HepG2 (cell line): Measurements from ENCODE around the gene ACAP1. TPM values are rescaled to one million over a fixed set of nuclear protein-coding genes. Genes with fewer than 3 reads are reported as not detected.

Experiments
- ATAC-seq: fragments of 200-7000 bp; cut with Tn5 transposase; 3 replicates; pipeline ENCODE4 v1.9.1; 2020; ENCODE audit warnings: mild to moderate bottlenecking, moderate library complexity
- BruUV-seq: library from RNA; stranded (reverse); fragments of 400-500 nt; replicated peaks from 2 replicates; lab custom pipeline; 2021; lab: Mats Ljungman, UMichigan
- CTCF ChIA-PET: fragments of 300-600 bp; formaldehyde crosslinking; extraction: SDS; loops from one replicate; lab custom pipeline; 2021; ENCODE audit warnings: low total read pairs, inconsistent platforms, low intra/inter-chr PET ratio; lab: Yijun Ruan, JAX
- POLR2A ChIA-PET: fragments of 350-600 bp; sonication (Branson Sonifier 250); formaldehyde crosslinking; loops from one replicate; lab custom pipeline; 2020; ENCODE audit warnings: antibody characterized with exemption, inconsistent platforms; lab: Yijun Ruan, JAX
- DNase-seq: peaks from one replicate; pipeline ENCODE4 v3.0.0-alpha.2; 2015; ENCODE audit warnings: low spot score
- FAIRE-seq: peaks from 3 replicates; lab custom pipeline; 2011; peaks lifted over from hg19 to GRCh38; lab: Jason Lieb, UNC
- H2AFZ ChIP-seq: one replicate; pipeline ENCODE4 v1.6.1; 2011; ENCODE audit warnings: low read length, inconsistent platforms
- H3K27ac ChIP-seq: fragments of 300-600 bp; 3 replicates; pipeline ENCODE4 v1.8.0; 2011; ENCODE audit warnings: mixed run types, mild to moderate bottlenecking, mixed read lengths, low read length, inconsistent platforms; ENCODE audit not compliant: insufficient read depth; ENCODE audit errors: extremely low read length
- H3K27me3 ChIP-seq, 2 experiments: fragments of 200-600 bp in 1 of 2; 2 replicates in 1 of 2; 3 replicates in 1 of 2; pipeline versions ENCODE4 v1.6.0 to v1.8.0; 2011; ENCODE audit warnings: low read length in 2 of 2, mild to moderate bottlenecking in 2 of 2, moderate library complexity in 2 of 2, inconsistent platforms in 1 of 2; ENCODE audit not compliant: insufficient read depth in 2 of 2, control insufficient read depth in 1 of 2
- H3K36me3 ChIP-seq, 2 experiments: fragments of 200-600 bp in 1 of 2; replicated peaks in 1 of 2; 2 replicates in 1 of 2; 3 replicates in 1 of 2; pipeline versions ENCODE4 v1.5.1 to v1.8.0; 2011; ENCODE audit warnings: low read length in 2 of 2, inconsistent platforms in 1 of 2; ENCODE audit not compliant: insufficient read depth in 2 of 2, control insufficient read depth in 1 of 2
- H3K4me1 ChIP-seq: 2 replicates; pipeline ENCODE4 v1.5.1; 2012; ENCODE audit warnings: low read length, inconsistent platforms; ENCODE audit not compliant: insufficient read depth
- H3K4me2 ChIP-seq: 2 replicates; pipeline ENCODE4 v1.6.0; 2011; ENCODE audit warnings: low read depth, low read length, inconsistent platforms
- H3K4me3 ChIP-seq, 3 experiments: fragments of 200-600 bp in 1 of 3; sonication (generic), shearing (Covaris generic) in 1 of 3; replicated peaks in 1 of 3; 2 replicates each; pipeline ENCODE4 v1.5.1; 2011 to 2016; ENCODE audit warnings: low read length in 3 of 3, inconsistent platforms in 2 of 3, low read depth in 2 of 3, mild to moderate bottlenecking in 2 of 3, control low read depth in 1 of 3, mixed read lengths in 1 of 3; ENCODE audit not compliant: insufficient read depth in 1 of 3
- H3K79me2 ChIP-seq: one replicate; pipeline ENCODE4 v1.6.1; 2011; ENCODE audit warnings: low read length, inconsistent platforms; ENCODE audit not compliant: insufficient read depth
- H3K9ac ChIP-seq: 2 replicates; pipeline ENCODE4 v1.6.0; 2011; ENCODE audit warnings: mild to moderate bottlenecking, low read depth, low read length, inconsistent platforms; ENCODE audit not compliant: insufficient read depth
- H3K9me3 ChIP-seq: 2 replicates; pipeline ENCODE4 v1.5.1; 2012; ENCODE audit warnings: mild to moderate bottlenecking, low read length
- H4K20me1 ChIP-seq: 2 replicates; pipeline ENCODE4 v1.6.0; 2011; ENCODE audit warnings: inconsistent platforms, mild to moderate bottlenecking, low read length, moderate library complexity; ENCODE audit not compliant: insufficient read depth
- EHMT2 ChIP-seq: fragments of 200-600 bp; sonication (generic); IDR thresholded peaks from 2 replicates; pipeline ENCODE4 v1.7.0; 2017; ENCODE audit warnings: antibody characterized with exemption, low read depth, low read length, borderline replicate concordance
- ETV6 ChIP-seq: sonication (generic); formaldehyde crosslinking; conservative IDR thresholded peaks from 2 replicates; pipeline ENCODE4 v1.4.0; 2020; ENCODE audit warnings: missing genetic modification reagents
- HMG20A ChIP-seq: IDR thresholded peaks from 2 replicates; pipeline ENCODE4 v1.6.1; 2016; ENCODE audit warnings: borderline replicate concordance
- JUND ChIP-seq: sonication (generic); formaldehyde crosslinking; IDR thresholded peaks from 2 replicates; pipeline ENCODE4 v1.8.0; 2022; ENCODE audit warnings: mild to moderate bottlenecking, missing genetic modification reagents
- RNF2 ChIP-seq: fragments of 450-650 bp; conservative IDR thresholded peaks from 2 replicates; pipeline ENCODE4 v1.6.1; 2016; ENCODE audit warnings: low read depth
- THAP8 ChIP-seq: sonication (generic); formaldehyde crosslinking; IDR thresholded peaks from 2 replicates; pipeline ENCODE4 v1.5.1; 2020; ENCODE audit warnings: missing genetic modification reagents, mild to moderate bottlenecking, borderline replicate concordance
- YY1 ChIP-seq: IDR thresholded peaks from 2 replicates; pipeline ENCODE4 v1.6.1; 2011; ENCODE audit warnings: low read length, low read depth, moderate library complexity, mild to moderate bottlenecking; ENCODE audit not compliant: insufficient read depth, insufficient replicate concordance
- ZC3H13 ChIP-seq: sonication (generic); formaldehyde crosslinking; IDR thresholded peaks from 2 replicates; pipeline ENCODE4 v1.8.1; 2023; ENCODE audit warnings: mild to moderate bottlenecking, missing genetic modification reagents, moderate library complexity
- ZFP1 ChIP-seq: IDR thresholded peaks from 2 replicates; pipeline ENCODE4 v1.6.1; 2016
- ZFY ChIP-seq: sonication (generic); formaldehyde crosslinking; IDR thresholded peaks from 2 replicates; pipeline ENCODE4 v1.4.0; 2020; ENCODE audit warnings: missing genetic modification reagents
- ZKSCAN1 ChIP-seq: fragments of 150-350 bp; IDR thresholded peaks from 2 replicates; pipeline ENCODE4 v1.6.1; 2014; ENCODE audit warnings: low read length
- ZMAT3 ChIP-seq: sonication (generic); formaldehyde crosslinking; conservative IDR thresholded peaks from 2 replicates; pipeline ENCODE4 v1.7.0; 2021; ENCODE audit warnings: missing genetic modification reagents
- ZNF253 ChIP-seq: sonication (generic); formaldehyde crosslinking; IDR thresholded peaks from 2 replicates; pipeline ENCODE4 v1.8.0; 2022; ENCODE audit warnings: mild to moderate bottlenecking, missing genetic modification reagents, borderline replicate concordance
- ZNF567 ChIP-seq: sonication (generic); formaldehyde crosslinking; IDR thresholded peaks from 2 replicates; pipeline ENCODE4 v1.8.1; 2023; ENCODE audit warnings: mild to moderate bottlenecking, missing genetic modification reagents, borderline replicate concordance
- WGBS: methylation state at CpG from one replicate; pipeline ENCODE4 v1.1.6; 2017; ENCODE audit warnings: low lambda C conversion rate; 5-methylcytosine and 5-hydroxymethylcytosine counted together
- in situ Hi-C: cut with HindIII; loops from 2 replicates; pipeline ENCODE4 v1.10.0; 2017; ENCODE audit warnings: low pct_unique_long_range_greater_than_20kb; ENCODE audit not compliant: extremely low pct_ligation_motif_present
- intact Hi-C: fragments of 100-400 bp; cut with micrococcal nuclease; formaldehyde crosslinking; loops from one replicate; pipeline ENCODE4 v1.10.0; 2022; ENCODE audit not compliant: unreplicated experiment
- polyA plus RNA-seq, 8 experiments: library from polyadenylated mRNA; depleted of rRNA in 3 of 8; stranded (reverse) in 7 of 8; unstranded in 1 of 8; fragments of >200 nt; fragmentation: Illumina TruSeq in 4 of 8; extraction: Trizol in 4 of 8; gene quantifications; 2 replicates each; pipeline versions ENCODE4 v1.2.1 to v1.2.3, GENCODE V29; 2011 to 2016; ENCODE audit warnings: low read depth in 4 of 8, missing spikeins in 1 of 8, mixed read lengths in 1 of 8; ENCODE audit not compliant: insufficient read depth in 1 of 8
- total RNA-seq, 5 experiments: library from RNA; depleted of rRNA; stranded (reverse); fragments of >200 nt; fragmentation: Illumina TruSeq; extraction: Trizol; gene quantifications; 2 replicates each; pipeline ENCODE4 v1.2.3, GENCODE V29; 2016; ENCODE audit warnings: low read depth in 1 of 5
- TF ChIP-seq, protein P1 (sequence below): sonication (generic); formaldehyde crosslinking; IDR thresholded peaks from 2 replicates; pipeline ENCODE4 v1.4.0; 2020; ENCODE audit warnings: mild to moderate bottlenecking, missing genetic modification reagents
- TF ChIP-seq, protein P2 (sequence below): sonication (generic); formaldehyde crosslinking; IDR thresholded peaks from 2 replicates; pipeline ENCODE4 v1.8.0; 2022; ENCODE audit warnings: missing genetic modification reagents, mild to moderate bottlenecking, moderate library complexity, borderline replicate concordance

The ACAP1 gene
- total and polyA plus RNA-seq, 2 of the 13 experiments (the other 11 are each of a cell fraction or from before 2014, with no cell fraction given), result 1.3 to 2.5 TPM

GRCh38 chr17:7328009-7328408 lies 8.3 kb upstream of the ACAP1 start (continued):
- TF ChIP-seq ZNF567 (CRISPR knock-in tag), result no peak
- TF ChIP-seq, protein P1, sequence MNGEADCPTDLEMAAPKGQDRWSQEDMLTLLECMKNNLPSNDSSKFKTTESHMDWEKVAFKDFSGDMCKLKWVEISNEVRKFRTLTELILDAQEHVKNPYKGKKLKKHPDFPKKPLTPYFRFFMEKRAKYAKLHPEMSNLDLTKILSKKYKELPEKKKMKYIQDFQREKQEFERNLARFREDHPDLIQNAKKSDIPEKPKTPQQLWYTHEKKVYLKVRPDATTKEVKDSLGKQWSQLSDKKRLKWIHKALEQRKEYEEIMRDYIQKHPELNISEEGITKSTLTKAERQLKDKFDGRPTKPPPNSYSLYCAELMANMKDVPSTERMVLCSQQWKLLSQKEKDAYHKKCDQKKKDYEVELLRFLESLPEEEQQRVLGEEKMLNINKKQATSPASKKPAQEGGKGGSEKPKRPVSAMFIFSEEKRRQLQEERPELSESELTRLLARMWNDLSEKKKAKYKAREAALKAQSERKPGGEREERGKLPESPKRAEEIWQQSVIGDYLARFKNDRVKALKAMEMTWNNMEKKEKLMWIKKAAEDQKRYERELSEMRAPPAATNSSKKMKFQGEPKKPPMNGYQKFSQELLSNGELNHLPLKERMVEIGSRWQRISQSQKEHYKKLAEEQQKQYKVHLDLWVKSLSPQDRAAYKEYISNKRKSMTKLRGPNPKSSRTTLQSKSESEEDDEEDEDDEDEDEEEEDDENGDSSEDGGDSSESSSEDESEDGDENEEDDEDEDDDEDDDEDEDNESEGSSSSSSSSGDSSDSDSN (CRISPR knock-in tag), result no peak
- TF ChIP-seq, all 625 proteins: peak for 0

DNA sequence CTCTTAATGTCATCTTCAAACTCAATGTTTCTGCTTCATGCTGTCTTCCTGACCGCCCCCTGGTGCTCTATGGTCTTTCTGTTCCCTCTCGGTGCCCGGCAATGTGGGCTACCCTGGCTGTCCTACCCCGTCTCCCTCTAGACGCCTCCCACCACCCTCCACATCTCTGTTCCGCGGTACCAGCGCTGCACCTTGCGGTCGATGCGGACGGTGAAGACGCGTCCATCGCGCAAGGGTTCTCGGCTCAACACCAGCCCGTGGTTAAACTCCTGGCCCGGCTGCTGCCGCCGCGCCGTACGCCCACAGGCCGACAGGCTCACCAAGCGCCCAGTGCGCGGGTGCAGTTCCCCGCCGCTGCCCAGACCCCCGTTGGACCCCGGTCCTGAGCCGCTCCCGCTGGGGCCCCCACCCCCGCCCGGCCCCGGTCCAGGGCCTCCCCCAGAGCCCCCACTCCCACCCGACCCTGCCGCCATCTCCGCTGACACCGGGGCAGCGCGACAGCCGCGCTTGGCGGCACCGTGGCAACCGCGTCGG lies 7.4 kb upstream of the ACAP1 start, which contains the start of gene NEURL4:
Gene NEURL4 (minus strand): TSS at position 496 of the 534 bp plus-strand sequence. CDS start 23 bp downstream, at position 473.
- Histone ChIP-seq H3K4me2 (peak within 1 kb of the TSS; percentile 91), H3K4me3 (peak within 1 kb of the TSS; percentile 90 to 97 (median 91)), H3K27me3 (peaks cover 0 to 4% of the 10 kb centered on the region in 2 experiments; a peak in 2 of 5 replicates), H4K20me1 (no peaks in the 10 kb centered on the region), H3K4me1 (peaks cover 24% of the 10 kb centered on the region), H2AFZ (peak within 1 kb of the TSS; percentile 68), H3K9ac (peak within 1 kb of the TSS; percentile 83), H3K36me3 (peaks cover 4 to 21% of the 10 kb centered on the region in 2 experiments), H3K79me2 (peaks cover 12% of the 10 kb centered on the region), H3K27ac (peak within 1 kb of the TSS; percentile 63), H3K9me3 (no peaks in the 10 kb centered on the region)
- DNase-seq (no peak), FAIRE-seq (no peak), ATAC-seq (peak; percentile 53)
- WGBS, result under 1% methylated on average over 28 of the region's 50 CpGs
- ChIA-PET POLR2A (interaction anchor here (0.6 to 2.7 kb wide), 31 partner anchors 8 to 727 kb away, joined by 3 to 47 read pairs (median 4); partner anchors contain the start of genes ACADVL, ASGR1, ASGR2 and CTDNEP1), CTCF (no interaction called here)
- BruUV-seq, result no TSS peak
- in situ Hi-C loops, result no loop called here
- intact Hi-C loops, result loop anchor here (1.0 to 2.0 kb wide), 2 partner anchors 22 to 116 kb away; partner anchors contain the start of gene CHRNB1
- TF ChIP-seq ZFY (CRISPR knock-in tag) (peak; percentile 52; the same call in 1 of the 2 replicates), EHMT2 (no peak), ZNF253 (CRISPR knock-in tag) (no peak), ZKSCAN1 (no peak), JUND (CRISPR knock-in tag) (peak; percentile 6; the same call in 1 of the 2 replicates), ZMAT3 (no peak), RNF2 (no peak), ZFP1 (CRISPR knock-in tag) (no peak), HMG20A (CRISPR knock-in tag) (no peak), ETV6 (CRISPR knock-in tag) (no peak), YY1 (peak; percentile 89), THAP8 (no peak), ZC3H13 (CRISPR knock-in tag) (peak; percentile 45; the same call in 1 of the 2 replicates)
- TF ChIP-seq, protein P2, sequence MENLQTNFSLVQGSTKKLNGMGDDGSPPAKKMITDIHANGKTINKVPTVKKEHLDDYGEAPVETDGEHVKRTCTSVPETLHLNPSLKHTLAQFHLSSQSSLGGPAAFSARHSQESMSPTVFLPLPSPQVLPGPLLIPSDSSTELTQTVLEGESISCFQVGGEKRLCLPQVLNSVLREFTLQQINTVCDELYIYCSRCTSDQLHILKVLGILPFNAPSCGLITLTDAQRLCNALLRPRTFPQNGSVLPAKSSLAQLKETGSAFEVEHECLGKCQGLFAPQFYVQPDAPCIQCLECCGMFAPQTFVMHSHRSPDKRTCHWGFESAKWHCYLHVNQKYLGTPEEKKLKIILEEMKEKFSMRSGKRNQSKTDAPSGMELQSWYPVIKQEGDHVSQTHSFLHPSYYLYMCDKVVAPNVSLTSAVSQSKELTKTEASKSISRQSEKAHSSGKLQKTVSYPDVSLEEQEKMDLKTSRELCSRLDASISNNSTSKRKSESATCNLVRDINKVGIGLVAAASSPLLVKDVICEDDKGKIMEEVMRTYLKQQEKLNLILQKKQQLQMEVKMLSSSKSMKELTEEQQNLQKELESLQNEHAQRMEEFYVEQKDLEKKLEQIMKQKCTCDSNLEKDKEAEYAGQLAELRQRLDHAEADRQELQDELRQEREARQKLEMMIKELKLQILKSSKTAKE (CRISPR knock-in tag), result 0 out of 2 replicates have a peak, but pooled peaks have one; percentile 36
